Activated CD8-positive, alpha-beta T cell treated with anti-CD3 and anti-CD28 coated beads, Interleukin-2, amount 10 ng/mL, durations not matched to agents 7 days and 5 days (primary cell): Measurements from ENCODE around the gene ZYG11B. TPM values are rescaled to one million over a fixed set of nuclear protein-coding genes. Genes with fewer than 3 reads are reported as not detected.
"Not testable (repeated sequence)": the region's sequence is repeated elsewhere in the genome, so short reads cannot be mapped to it uniquely, and the experiment has no call there.

Experiments used
- ATAC-seq: fragments of 150-1000 bp; cut with Tn5 transposase; one replicate; pipeline ENCODE4 v1.10.0; 2021; ENCODE audit warnings: moderate library complexity
- CTCF ChIA-PET: fragments of 350-600 bp; sonication (Branson Sonifier 250); formaldehyde crosslinking; loops from one replicate; lab custom pipeline; 2021; ENCODE audit warnings: antibody characterized with exemption; lab: Charles Lee
- POLR2A ChIA-PET: fragments of 350-600 bp; sonication (Branson Sonifier 250); formaldehyde crosslinking; loops from one replicate; lab custom pipeline; 2021; ENCODE audit warnings: antibody characterized with exemption; lab: Charles Lee
- DNase-seq: peaks from one replicate; pipeline ENCODE4 v3.0.0-alpha.2; 2020
- H3K27ac Mint-ChIP-seq: one replicate; pipeline ENCODE4 v1.8.0; 2021; ENCODE audit warnings: mild to moderate bottlenecking, mixed read lengths
- H3K27me3 Mint-ChIP-seq: one replicate; pipeline ENCODE4 v1.8.0; 2021; ENCODE audit warnings: low read depth, mixed read lengths
- H3K36me3 Mint-ChIP-seq: one replicate; pipeline ENCODE4 v1.8.0; 2021; ENCODE audit warnings: low read depth, mixed read lengths
- H3K4me1 Mint-ChIP-seq: one replicate; pipeline ENCODE4 v1.8.0; 2021; ENCODE audit warnings: low read depth, mixed read lengths
- H3K4me3 Mint-ChIP-seq: one replicate; pipeline ENCODE4 v1.8.0; 2021; ENCODE audit warnings: mild to moderate bottlenecking, mixed read lengths
- H3K9me3 Mint-ChIP-seq: one replicate; pipeline ENCODE4 v1.8.0; 2022; ENCODE audit warnings: mixed read lengths; ENCODE audit not compliant: insufficient read depth
- total RNA-seq, 2 experiments: library from RNA; stranded (reverse); gene quantifications; one replicate each; pipeline ENCODE4 v1.2.3, GENCODE V29; 2021

Gene ZYG11B
- total RNA-seq, 2 experiments from 2014 or later: 6.8 to 7.5 TPM

- Mint-ChIP-seq H3K36me3 (no peaks in the 10 kb centered on the region), H3K27ac (no peak overlapping the region), H3K4me3 (no peak overlapping the region), H3K4me1 (peaks cover 8% of the 10 kb centered on the region), H3K9me3 (no peaks in the 10 kb centered on the region), H3K27me3 (peaks cover 5% of the 10 kb centered on the region)
- ATAC-seq (no peak), DNase-seq (no peak)
- POLR2A ChIA-PET: interaction anchor here (1.4 kb wide), 1 partner anchor 10 kb away, joined by 8 read pairs; no protein-coding TSS in a partner anchor
- CTCF ChIA-PET: no interaction called here
Observed at GRCh38 chr1:52713590-52713989, 12.7 kb upstream of the ZYG11B start.

GRCh38 chr1:52715296-52715695 lies 11.0 kb upstream of the ZYG11B start:
- DNase-seq, H3K4me1 Mint-ChIP-seq, H3K4me3 Mint-ChIP-seq, ATAC-seq, H3K27me3 Mint-ChIP-seq, H3K9me3 Mint-ChIP-seq, H3K36me3 Mint-ChIP-seq, H3K27ac Mint-ChIP-seq: not testable (repeated sequence)
- CTCF ChIA-PET: interaction anchor here (1.2 kb wide), 1 partner anchor 9 kb away, joined by 4 read pairs; no protein-coding TSS in a partner anchor
- POLR2A ChIA-PET: interaction anchor here (1.3 kb wide), 1 partner anchor 11 kb away, joined by 5 read pairs; the partner anchor contains the start of gene ZYG11B

- POLR2A ChIA-PET: interaction anchor here (1.2 kb wide), 1 partner anchor 20 kb away, joined by 4 read pairs; no protein-coding TSS in a partner anchor
- peaks cover 24% of the 10 kb centered on the region for H3K4me1 Mint-ChIP-seq
- no peak overlapping the region for H3K27ac Mint-ChIP-seq
Observed at GRCh38 chr1:52723260-52723659, 3.0 kb upstream of the ZYG11B start.

GRCh38 chr1:52725903-52726264 lies 369 bp upstream of the ZYG11B start:
- no peaks in the 10 kb centered on the region for H3K36me3 Mint-ChIP-seq
- H3K27ac Mint-ChIP-seq: peak overlapping the region; percentile 33

More at GRCh38 chr1:52723260-52723659, 3.0 kb upstream of the ZYG11B start:
- ATAC-seq: no peak
- CTCF ChIA-PET: interaction anchor here (1.0 kb wide), 1 partner anchor 103 kb away, joined by 3 read pairs; no protein-coding TSS in a partner anchor
- Mint-ChIP-seq H3K36me3 (no peaks in the 10 kb centered on the region), H3K4me3 (no peak overlapping the region), H3K27me3 (peaks cover 8% of the 10 kb centered on the region), H3K9me3 (no peaks in the 10 kb centered on the region)
- no peak for DNase-seq

GRCh38 chr1:52727114-52727586 lies 897 bp downstream of the ZYG11B start:
- ChIA-PET POLR2A (interaction anchor here (1.1 to 3.8 kb wide), 2 partner anchors 11 to 24 kb away, joined by 5 to 14 read pairs; no protein-coding TSS in a partner anchor), CTCF (interaction anchor here (0.5 to 2.2 kb wide), 5 partner anchors 21 to 588 kb away, joined by 3 to 7 read pairs (median 3); no protein-coding TSS in a partner anchor)
- peaks cover 2% of the 10 kb centered on the region for H3K36me3 Mint-ChIP-seq
- DNase-seq: peak; percentile 23
- no peaks in the 10 kb centered on the region for H3K9me3 Mint-ChIP-seq
- H3K27ac Mint-ChIP-seq: peak overlapping the region; percentile 83
- H3K4me3 Mint-ChIP-seq: peak overlapping the region; percentile 78
- peaks cover 8% of the 10 kb centered on the region for H3K27me3 Mint-ChIP-seq
- peaks cover 24% of the 10 kb centered on the region for H3K4me1 Mint-ChIP-seq
- no peak for ATAC-seq

More at GRCh38 chr1:52725903-52726264, 369 bp upstream of the ZYG11B start:
- ChIA-PET CTCF (interaction anchor here (0.8 to 2.2 kb wide), 4 partner anchors 21 to 39 kb away, joined by 3 to 7 read pairs (median 3); no protein-coding TSS in a partner anchor), POLR2A (interaction anchor here (0.8 to 1.5 kb wide), 4 partner anchors 9 to 289 kb away, joined by 3 to 5 read pairs (median 4); no protein-coding TSS in a partner anchor)
- Mint-ChIP-seq H3K27me3 (peaks cover 8% of the 10 kb centered on the region), H3K9me3 (no peaks in the 10 kb centered on the region), H3K4me3 (peak overlapping the region; percentile 55), H3K4me1 (peaks cover 24% of the 10 kb centered on the region)
- ATAC-seq (no peak), DNase-seq (no peak)

GRCh38 chr1:52727956-52728656 lies 1.9 kb downstream of the ZYG11B start:
- ChIA-PET CTCF (interaction anchor here (0.5 to 2.2 kb wide), 6 partner anchors 21 to 588 kb away, joined by 3 to 7 read pairs (median 3); no protein-coding TSS in a partner anchor), POLR2A (interaction anchor here (0.5 to 3.8 kb wide), 2 partner anchors 25 to 356 kb away, joined by 3 to 14 read pairs; no protein-coding TSS in a partner anchor)
- ATAC-seq (no peak), DNase-seq (no peak)
- Mint-ChIP-seq H3K27me3 (peaks cover 8% of the 10 kb centered on the region), H3K27ac (no peak overlapping the region), H3K9me3 (no peaks in the 10 kb centered on the region), H3K4me3 (no peak overlapping the region), H3K4me1 (peaks cover 24% of the 10 kb centered on the region), H3K36me3 (peaks cover 2% of the 10 kb centered on the region)

GRCh38 chr1:52733368-52733767 lies 7.1 kb downstream of the ZYG11B start:
- POLR2A ChIA-PET: interaction anchor here (0.7 kb wide), 1 partner anchor 464 kb away, joined by 3 read pairs; no protein-coding TSS in a partner anchor
- no peak overlapping the region for H3K27ac Mint-ChIP-seq
- no peak for DNase-seq
- H3K27me3 Mint-ChIP-seq: no peaks in the 10 kb centered on the region
- H3K4me3 Mint-ChIP-seq: no peak overlapping the region
- CTCF ChIA-PET: no interaction called here
- H3K9me3 Mint-ChIP-seq: no peaks in the 10 kb centered on the region
- peaks cover 2% of the 10 kb centered on the region for H3K36me3 Mint-ChIP-seq
- ATAC-seq: no peak
- H3K4me1 Mint-ChIP-seq: no peaks in the 10 kb centered on the region

- ATAC-seq, H3K4me3 Mint-ChIP-seq, DNase-seq, H3K27ac Mint-ChIP-seq, H3K9me3 Mint-ChIP-seq, CTCF ChIA-PET, POLR2A ChIA-PET, H3K27me3 Mint-ChIP-seq, H3K36me3 Mint-ChIP-seq, H3K4me1 Mint-ChIP-seq: not testable (repeated sequence)
Observed at GRCh38 chr1:52735371-52735770, 9.1 kb downstream of the ZYG11B start.

- H3K4me3 Mint-ChIP-seq: no peak overlapping the region
- CTCF ChIA-PET: interaction anchor here (1.7 kb wide), 1 partner anchor 10 kb away, joined by 5 read pairs; no protein-coding TSS in a partner anchor
- H3K36me3 Mint-ChIP-seq: peaks cover 3% of the 10 kb centered on the region
- ATAC-seq (no peak), DNase-seq (no peak)
- peaks cover 4% of the 10 kb centered on the region for H3K4me1 Mint-ChIP-seq
- H3K27me3 Mint-ChIP-seq: no peaks in the 10 kb centered on the region
- no peaks in the 10 kb centered on the region for H3K9me3 Mint-ChIP-seq
- POLR2A ChIA-PET: no interaction called here
- H3K27ac Mint-ChIP-seq: no peak overlapping the region
Observed at GRCh38 chr1:52738148-52738547, 11.9 kb downstream of the ZYG11B start.

- no peak overlapping the region for H3K4me3 Mint-ChIP-seq
- no peaks in the 10 kb centered on the region for H3K9me3 Mint-ChIP-seq
- CTCF ChIA-PET: interaction anchor here (1.7 kb wide), 1 partner anchor 9 kb away, joined by 5 read pairs; no protein-coding TSS in a partner anchor
- peaks cover 3% of the 10 kb centered on the region for H3K36me3 Mint-ChIP-seq
- H3K4me1 Mint-ChIP-seq: peaks cover 4% of the 10 kb centered on the region
- no peak for ATAC-seq
- no peak overlapping the region for H3K27ac Mint-ChIP-seq
- POLR2A ChIA-PET: no interaction called here
- H3K27me3 Mint-ChIP-seq: no peaks in the 10 kb centered on the region
- DNase-seq: no peak
Observed at GRCh38 chr1:52738893-52739292, 12.6 kb downstream of the ZYG11B start.

- ATAC-seq (no peak), DNase-seq (no peak)
- Mint-ChIP-seq H3K27ac (no peak overlapping the region), H3K4me1 (peaks cover 4% of the 10 kb centered on the region), H3K27me3 (no peaks in the 10 kb centered on the region), H3K4me3 (no peak overlapping the region), H3K36me3 (peaks cover 3% of the 10 kb centered on the region), H3K9me3 (no peaks in the 10 kb centered on the region)
- POLR2A ChIA-PET: no interaction called here
- CTCF ChIA-PET: interaction anchor here (0.9 kb wide), 1 partner anchor 181 kb away, joined by 3 read pairs; no protein-coding TSS in a partner anchor
Observed at GRCh38 chr1:52739699-52740467, 13.6 kb downstream of the ZYG11B start.
